Liver (tissue), 9 donors: ENCODE measurements around the gene FOXO1. TPM values are rescaled to one million over a fixed set of nuclear protein-coding genes. Genes with fewer than 3 reads are reported as not detected.

ENCODE experiments used
- DNase-seq: peaks from one replicate; pipeline ENCODE4 v3.0.0-alpha.2; 2017; ENCODE audit warnings: low spot score
- H3K27ac ChIP-seq, 2 donors: one replicate each; pipeline ENCODE4 v1.7.0; 2013; ENCODE audit warnings: inconsistent platforms in 2 of 2, low read length in 2 of 2, control low read depth in 1 of 2, low read depth in 1 of 2, mild to moderate bottlenecking in 1 of 2
- H3K27me3 ChIP-seq, 4 donors: one replicate each; pipeline versions ENCODE4 v1.6.1 to v1.7.0; 2013; ENCODE audit warnings: low read length in 3 of 4, inconsistent platforms in 1 of 4, mild to moderate bottlenecking in 1 of 4, moderate library complexity in 1 of 4; ENCODE audit not compliant: control insufficient read depth in 4 of 4, insufficient read depth in 4 of 4
- H3K36me3 ChIP-seq, 4 donors: one replicate each; pipeline versions ENCODE4 v1.6.1 to v1.7.0; 2013; ENCODE audit warnings: low read length in 3 of 4, mild to moderate bottlenecking in 3 of 4, low read depth in 1 of 4, moderate library complexity in 1 of 4; ENCODE audit not compliant: control insufficient read depth in 4 of 4, insufficient read depth in 3 of 4
- H3K4me1 ChIP-seq, 4 donors: one replicate each; pipeline versions ENCODE4 v1.6.1 to v1.7.0; 2013; ENCODE audit warnings: low read length in 3 of 4, mild to moderate bottlenecking in 3 of 4, moderate library complexity in 1 of 4; ENCODE audit not compliant: control insufficient read depth in 4 of 4, insufficient read depth in 4 of 4
- H3K4me3 ChIP-seq, 3 donors: one replicate each; pipeline versions ENCODE4 v1.6.1 to v1.7.0; 2013; ENCODE audit warnings: low read length in 3 of 3, control low read depth in 1 of 3, low read depth in 1 of 3, mild to moderate bottlenecking in 1 of 3
- H3K9ac ChIP-seq, 2 donors: one replicate each; pipeline ENCODE4 v1.7.0; 2013; ENCODE audit warnings: low read length in 2 of 2, mild to moderate bottlenecking in 2 of 2, moderate library complexity in 2 of 2, control low read depth in 1 of 2, low read depth in 1 of 2
- H3K9me3 ChIP-seq, 4 donors: one replicate each; pipeline versions ENCODE4 v1.6.1 to v1.7.0; 2013; ENCODE audit warnings: low read length in 3 of 4; ENCODE audit not compliant: control insufficient read depth in 4 of 4
- EGR1 ChIP-seq, 2 donors: IDR thresholded peaks; 2 replicates each; pipeline ENCODE4 v1.6.1; 2016 to 2018; ENCODE audit warnings: antibody characterized with exemption in 2 of 2, low read depth in 2 of 2
- FOXA1 ChIP-seq: IDR thresholded peaks from 2 replicates; pipeline ENCODE4 v1.6.1; 2016; ENCODE audit warnings: antibody characterized with exemption
- GABPA ChIP-seq, 2 donors: IDR thresholded peaks in 1 of 2; conservative IDR thresholded peaks in 1 of 2; 2 replicates each; pipeline ENCODE4 v1.6.1; 2016; ENCODE audit warnings: antibody characterized with exemption in 2 of 2, mild to moderate bottlenecking in 1 of 2, moderate library complexity in 1 of 2
- HNF4A ChIP-seq, 2 donors: conservative IDR thresholded peaks; 2 replicates each; pipeline ENCODE4 v1.6.1; 2016; ENCODE audit warnings: antibody characterized with exemption in 2 of 2, mild to moderate bottlenecking in 2 of 2
- MAX ChIP-seq: IDR thresholded peaks from 2 replicates; pipeline ENCODE4 v1.6.1; 2016; ENCODE audit warnings: antibody characterized with exemption
- NR2F2 ChIP-seq: IDR thresholded peaks from 2 replicates; pipeline ENCODE4 v1.6.1; 2016; ENCODE audit warnings: antibody characterized with exemption
- RAD21 ChIP-seq, 2 donors: IDR thresholded peaks; 2 replicates each; pipeline ENCODE4 v1.6.1; 2016; ENCODE audit warnings: antibody characterized with exemption in 2 of 2, mild to moderate bottlenecking in 2 of 2
- RXRA ChIP-seq, 2 donors: IDR thresholded peaks; 2 replicates each; pipeline ENCODE4 v1.6.1; 2017 to 2018; ENCODE audit warnings: antibody characterized with exemption in 2 of 2, mild to moderate bottlenecking in 1 of 2
- SP1 ChIP-seq: IDR thresholded peaks from 2 replicates; pipeline ENCODE4 v1.6.1; 2018; ENCODE audit warnings: antibody characterized with exemption, mild to moderate bottlenecking
- TAF1 ChIP-seq: conservative IDR thresholded peaks from 2 replicates; pipeline ENCODE4 v1.6.1; 2016; ENCODE audit warnings: antibody characterized with exemption, mild to moderate bottlenecking
- YY1 ChIP-seq: IDR thresholded peaks from 2 replicates; pipeline ENCODE4 v1.6.1; 2016; ENCODE audit warnings: antibody characterized with exemption, mild to moderate bottlenecking
- ZBTB33 ChIP-seq: IDR thresholded peaks from 2 replicates; pipeline ENCODE4 v1.6.1; 2016; ENCODE audit warnings: antibody characterized with exemption
- WGBS: extraction: QIAGEN DNeasy Blood & Tissue Kit; methylation state at CpG from one replicate; pipeline ENCODE4 v1.1.7; 2013; 5-methylcytosine and 5-hydroxymethylcytosine counted together
- polyA plus RNA-seq, 2 donors: library from polyadenylated mRNA; stranded (reverse) in 1 of 2; unstranded in 1 of 2; fragments of 200-250 nt in 1 of 2; fragments of >200 nt in 1 of 2; fragmentation: Nextera tagmentation in 1 of 2; extraction: Ambion mirVana in 1 of 2; gene quantifications; one replicate each; pipeline versions ENCODE4 v1.2.1 to v1.2.3, GENCODE V29; 2013 to 2015
- total RNA-seq, 2 donors: library from RNA; depleted of rRNA; stranded (reverse); fragments of >200 nt; gene quantifications; one replicate each; pipeline ENCODE4 v1.2.3, GENCODE V29; 2014
- TF ChIP-seq, protein P1 (sequence below): IDR thresholded peaks from 2 replicates; pipeline ENCODE4 v1.6.1; 2016; ENCODE audit warnings: antibody characterized with exemption, mild to moderate bottlenecking
- TF ChIP-seq, protein P2 (sequence below): fragments of 150-350 bp; IDR thresholded peaks from 2 replicates; pipeline ENCODE4 v1.5.1; 2017; ENCODE audit warnings: improper control_type of control experiment, low read depth, low read length; ENCODE audit not compliant: missing input control
- donor health status: healthy.
- donor health status: healthy.
- donor health status: healthy.
- donor health status: healthy.
- donor health status: healthy.

Gene FOXO1
- total and polyA plus RNA-seq, 4 donors, result 5.4 to 23.6 (median 8.6) TPM

- Histone ChIP-seq H3K9me3 (no peaks in the 10 kb centered on the region), H3K4me3 (no peak overlapping the region), H3K27ac (no peak overlapping the region), H3K36me3 (no peaks in the 10 kb centered on the region), H3K4me1 (peaks cover 0 to 6% (median 2%) of the 10 kb centered on the region in 4 donors), H3K27me3 (no peaks in the 10 kb centered on the region), H3K9ac (no peak overlapping the region)
- no peak for TF ChIP-seq YY1
- TF ChIP-seq MAX, result no peak
- no peak for TF ChIP-seq ZBTB33
- TF ChIP-seq TAF1, result no peak
- TF ChIP-seq, protein P1, sequence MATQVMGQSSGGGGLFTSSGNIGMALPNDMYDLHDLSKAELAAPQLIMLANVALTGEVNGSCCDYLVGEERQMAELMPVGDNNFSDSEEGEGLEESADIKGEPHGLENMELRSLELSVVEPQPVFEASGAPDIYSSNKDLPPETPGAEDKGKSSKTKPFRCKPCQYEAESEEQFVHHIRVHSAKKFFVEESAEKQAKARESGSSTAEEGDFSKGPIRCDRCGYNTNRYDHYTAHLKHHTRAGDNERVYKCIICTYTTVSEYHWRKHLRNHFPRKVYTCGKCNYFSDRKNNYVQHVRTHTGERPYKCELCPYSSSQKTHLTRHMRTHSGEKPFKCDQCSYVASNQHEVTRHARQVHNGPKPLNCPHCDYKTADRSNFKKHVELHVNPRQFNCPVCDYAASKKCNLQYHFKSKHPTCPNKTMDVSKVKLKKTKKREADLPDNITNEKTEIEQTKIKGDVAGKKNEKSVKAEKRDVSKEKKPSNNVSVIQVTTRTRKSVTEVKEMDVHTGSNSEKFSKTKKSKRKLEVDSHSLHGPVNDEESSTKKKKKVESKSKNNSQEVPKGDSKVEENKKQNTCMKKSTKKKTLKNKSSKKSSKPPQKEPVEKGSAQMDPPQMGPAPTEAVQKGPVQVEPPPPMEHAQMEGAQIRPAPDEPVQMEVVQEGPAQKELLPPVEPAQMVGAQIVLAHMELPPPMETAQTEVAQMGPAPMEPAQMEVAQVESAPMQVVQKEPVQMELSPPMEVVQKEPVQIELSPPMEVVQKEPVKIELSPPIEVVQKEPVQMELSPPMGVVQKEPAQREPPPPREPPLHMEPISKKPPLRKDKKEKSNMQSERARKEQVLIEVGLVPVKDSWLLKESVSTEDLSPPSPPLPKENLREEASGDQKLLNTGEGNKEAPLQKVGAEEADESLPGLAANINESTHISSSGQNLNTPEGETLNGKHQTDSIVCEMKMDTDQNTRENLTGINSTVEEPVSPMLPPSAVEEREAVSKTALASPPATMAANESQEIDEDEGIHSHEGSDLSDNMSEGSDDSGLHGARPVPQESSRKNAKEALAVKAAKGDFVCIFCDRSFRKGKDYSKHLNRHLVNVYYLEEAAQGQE, result no peak
- TF ChIP-seq, protein P2, sequence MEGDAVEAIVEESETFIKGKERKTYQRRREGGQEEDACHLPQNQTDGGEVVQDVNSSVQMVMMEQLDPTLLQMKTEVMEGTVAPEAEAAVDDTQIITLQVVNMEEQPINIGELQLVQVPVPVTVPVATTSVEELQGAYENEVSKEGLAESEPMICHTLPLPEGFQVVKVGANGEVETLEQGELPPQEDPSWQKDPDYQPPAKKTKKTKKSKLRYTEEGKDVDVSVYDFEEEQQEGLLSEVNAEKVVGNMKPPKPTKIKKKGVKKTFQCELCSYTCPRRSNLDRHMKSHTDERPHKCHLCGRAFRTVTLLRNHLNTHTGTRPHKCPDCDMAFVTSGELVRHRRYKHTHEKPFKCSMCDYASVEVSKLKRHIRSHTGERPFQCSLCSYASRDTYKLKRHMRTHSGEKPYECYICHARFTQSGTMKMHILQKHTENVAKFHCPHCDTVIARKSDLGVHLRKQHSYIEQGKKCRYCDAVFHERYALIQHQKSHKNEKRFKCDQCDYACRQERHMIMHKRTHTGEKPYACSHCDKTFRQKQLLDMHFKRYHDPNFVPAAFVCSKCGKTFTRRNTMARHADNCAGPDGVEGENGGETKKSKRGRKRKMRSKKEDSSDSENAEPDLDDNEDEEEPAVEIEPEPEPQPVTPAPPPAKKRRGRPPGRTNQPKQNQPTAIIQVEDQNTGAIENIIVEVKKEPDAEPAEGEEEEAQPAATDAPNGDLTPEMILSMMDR, result no peak
- no peak for TF ChIP-seq HNF4A (conservative IDR thresholded peaks at IDR 0.05)
- 86% methylated on average over 3 of the region's 3 CpGs for WGBS
- no peak for DNase-seq
Observed at GRCh38 chr13:40508767-40509342, 157.6 kb downstream of the FOXO1 start.

- Histone ChIP-seq H3K27ac (no peak overlapping the region), H3K4me3 (no peak overlapping the region), H3K9ac (no peak overlapping the region), H3K36me3 (no peaks in the 10 kb centered on the region), H3K9me3 (no peaks in the 10 kb centered on the region), H3K4me1 (peaks cover 0 to 10% (median 2%) of the 10 kb centered on the region in 4 donors), H3K27me3 (no peaks in the 10 kb centered on the region)
- WGBS, result 41% methylated on average over 3 of the region's 3 CpGs
- no peak for DNase-seq
- no peak for TF ChIP-seq FOXA1
- no peak for TF ChIP-seq TAF1
- TF ChIP-seq GABPA (IDR thresholded peaks at IDR 0.05 in 1 of 2, conservative IDR thresholded peaks at IDR 0.05 in 1 of 2), result no peak
- TF ChIP-seq ZBTB33, result no peak
- TF ChIP-seq, protein P2, result no peak
- TF ChIP-seq, protein P1, result no peak
- no peak for TF ChIP-seq EGR1 (IDR thresholded peaks at IDR 0.05; ENCODE audit: low read depth in 2 of 2)
- TF ChIP-seq NR2F2, result no peak
- no peak for TF ChIP-seq HNF4A (conservative IDR thresholded peaks at IDR 0.05)
- TF ChIP-seq RAD21 (IDR thresholded peaks at IDR 0.05), result no peak
- TF ChIP-seq RXRA (IDR thresholded peaks at IDR 0.05), result no peak
- TF ChIP-seq SP1, result no peak
Observed at GRCh38 chr13:40508127-40508526, 158.3 kb downstream of the FOXO1 start.
